GM12878 (cell line): ENCODE data around the gene TEC. TPM values are rescaled to one million over a fixed set of nuclear protein-coding genes. Genes with fewer than 3 reads are reported as not detected.
A peak's percentile ranks its signal among the peaks of the same experiment; 100 is the strongest.

ENCODE experiments used
- ATAC-seq: fragments of 200-7000 bp; cut with Tn5 transposase; 3 replicates; pipeline ENCODE4 v1.9.1; 2020; ENCODE audit warnings: mild to moderate bottlenecking, moderate library complexity
- BruUV-seq: library from RNA; stranded (reverse); fragments of 400-500 nt; replicated peaks from 2 replicates; lab custom pipeline; 2021; lab: Mats Ljungman, UMichigan
- CTCF ChIA-PET: fragments of 300-600 bp; sonication (Branson Sonifier 250); formaldehyde crosslinking; extraction: SDS; loops from one replicate; lab custom pipeline; 2021; ENCODE audit warnings: inconsistent platforms; lab: Yijun Ruan, JAX
- POLR2A ChIA-PET: fragments of 350-600 bp; formaldehyde crosslinking; extraction: SDS; loops from one replicate; lab custom pipeline; 2021; ENCODE audit warnings: inconsistent platforms; lab: Charles Lee
- RAD21 ChIA-PET: fragments of 300-600 bp; sonication (Branson Sonifier 250); formaldehyde crosslinking; loops from one replicate; lab custom pipeline; 2023; ENCODE audit warnings: antibody characterized with exemption; ENCODE audit not compliant: unreplicated experiment; lab: Charles Lee
- SMC1A ChIA-PET: fragments of 300-600 bp; sonication (Branson Sonifier 250); formaldehyde crosslinking; loops from one replicate; lab custom pipeline; 2023; ENCODE audit not compliant: unreplicated experiment, uncharacterized antibody; lab: Charles Lee
- DNase-seq: peaks from one replicate; pipeline ENCODE4 v3.0.0-alpha.2; 2011; ENCODE audit warnings: low read depth, low spot score
- FAIRE-seq: peaks from 3 replicates; lab custom pipeline; 2011; peaks lifted over from hg19 to GRCh38; lab: Jason Lieb, UNC
- H2AFZ ChIP-seq: 2 replicates; pipeline ENCODE4 v1.6.0; 2011; ENCODE audit warnings: low read depth, low read length, control low read depth; ENCODE audit not compliant: control insufficient read depth
- H3K27ac ChIP-seq: 2 replicates; pipeline ENCODE4 v1.5.1; 2011; ENCODE audit warnings: control low read depth; ENCODE audit not compliant: control insufficient read depth, insufficient read depth
- H3K27me3 ChIP-seq, 2 experiments: replicated peaks in 1 of 2; 2 replicates each; pipeline versions ENCODE4 v1.6.0 to v1.6.1; 2011; ENCODE audit warnings: low read length in 1 of 2; ENCODE audit not compliant: control insufficient read depth in 2 of 2, insufficient read depth in 2 of 2
- H3K36me3 ChIP-seq, 2 experiments: 2 replicates each; pipeline ENCODE4 v1.5.1; 2011; ENCODE audit warnings: low read length in 1 of 2; ENCODE audit not compliant: control insufficient read depth in 2 of 2, insufficient read depth in 2 of 2
- H3K4me1 ChIP-seq: 2 replicates; pipeline ENCODE4 v1.6.1; 2011; ENCODE audit warnings: mild to moderate bottlenecking, low read length, moderate library complexity, mixed read lengths; ENCODE audit not compliant: control insufficient read depth, insufficient read depth
- H3K4me2 ChIP-seq: 2 replicates; pipeline ENCODE4 v1.6.0; 2011; ENCODE audit warnings: control low read depth; ENCODE audit not compliant: control insufficient read depth, insufficient read depth
- H3K4me3 ChIP-seq: fragments of 200-600 bp; sonication (generic); 2 replicates; pipeline ENCODE4 v1.5.1; 2016
- H3K79me2 ChIP-seq: 2 replicates; pipeline ENCODE4 v1.6.0; 2011; ENCODE audit warnings: low read length; ENCODE audit not compliant: control insufficient read depth, insufficient read depth
- H3K9ac ChIP-seq: 2 replicates; pipeline ENCODE4 v1.8.0; 2011; ENCODE audit warnings: low read length, control low read depth, mixed read lengths; ENCODE audit not compliant: control insufficient read depth, insufficient read depth
- H3K9me3 ChIP-seq: replicated peaks from 3 replicates; pipeline ENCODE4 v1.5.1; 2011; ENCODE audit warnings: mild to moderate bottlenecking, low read length; ENCODE audit not compliant: control insufficient read depth, insufficient read depth
- H4K20me1 ChIP-seq: 2 replicates; pipeline ENCODE4 v1.6.0; 2011; ENCODE audit not compliant: control insufficient read depth, insufficient read depth
- CBFB ChIP-seq: IDR thresholded peaks from 2 replicates; pipeline ENCODE4 v1.6.1; 2016; ENCODE audit warnings: antibody characterized with exemption, low read depth
- CEBPB ChIP-seq, 2 experiments: fragments of 150-350 bp in 1 of 2; IDR thresholded peaks; 2 replicates each; pipeline ENCODE4 v1.6.1; 2012 to 2014; ENCODE audit warnings: low read depth in 2 of 2, low read length in 2 of 2, borderline replicate concordance in 1 of 2, inconsistent platforms in 1 of 2
- EP300 ChIP-seq, 2 experiments: fragments of 150-350 bp in 1 of 2; IDR thresholded peaks; 2 replicates each; pipeline ENCODE4 v1.6.1; 2011 to 2012; ENCODE audit warnings: low read depth in 2 of 2, low read length in 2 of 2, borderline replicate concordance in 1 of 2, improper control_type of control experiment in 1 of 2, inconsistent platforms in 1 of 2; ENCODE audit not compliant: control insufficient read depth in 1 of 2
- ESRRA ChIP-seq: IDR thresholded peaks from 2 replicates; pipeline ENCODE4 v1.6.1; 2012; ENCODE audit warnings: mild to moderate bottlenecking, low read length, improper control_type of control experiment
- ETV6 ChIP-seq, 2 experiments: fragments of 450-650 bp in 1 of 2; IDR thresholded peaks in 1 of 2; conservative IDR thresholded peaks in 1 of 2; 2 replicates each; pipeline ENCODE4 v1.6.1; 2014; ENCODE audit warnings: antibody characterized with exemption in 1 of 2, borderline replicate concordance in 1 of 2, low read depth in 1 of 2, mild to moderate bottlenecking in 1 of 2, moderate library complexity in 1 of 2
- FOXM1 ChIP-seq: IDR thresholded peaks from 2 replicates; pipeline ENCODE4 v1.6.1; 2012; ENCODE audit warnings: low read depth, mild to moderate bottlenecking, inconsistent platforms, low read length, moderate library complexity
- HCFC1 ChIP-seq: fragments of 150-350 bp; IDR thresholded peaks from 2 replicates; pipeline ENCODE4 v1.6.1; 2014; ENCODE audit warnings: low read length
- HDGF ChIP-seq: fragments of 450-650 bp; IDR thresholded peaks from 2 replicates; pipeline ENCODE4 v1.6.1; 2016; ENCODE audit warnings: antibody characterized with exemption
- IKZF2 ChIP-seq, 2 experiments: fragments of 450-650 bp; IDR thresholded peaks; 2 replicates each; pipeline ENCODE4 v1.6.1; 2017; ENCODE audit warnings: mild to moderate bottlenecking in 2 of 2, moderate library complexity in 2 of 2
- KDM1A ChIP-seq: fragments of 200-600 bp; sonication (generic); IDR thresholded peaks from 2 replicates; pipeline ENCODE4 v1.6.1; 2016; ENCODE audit warnings: borderline replicate concordance
- NR2C2 ChIP-seq: IDR thresholded peaks from 2 replicates; pipeline ENCODE4 v1.6.1; 2011; ENCODE audit warnings: borderline replicate concordance, low read depth; ENCODE audit not compliant: control insufficient read depth, insufficient read length
- NRF1 ChIP-seq: conservative IDR thresholded peaks from 2 replicates; pipeline ENCODE4 v1.6.1; 2011; ENCODE audit warnings: mild to moderate bottlenecking, low read depth, low read length, improper control_type of control experiment
- PRDM15 ChIP-seq: fragments of 450-650 bp; formaldehyde crosslinking; IDR thresholded peaks from 2 replicates; pipeline ENCODE4 v1.4.0; 2020; ENCODE audit warnings: mild to moderate bottlenecking, moderate library complexity
- SP1 ChIP-seq: IDR thresholded peaks from one replicate; pipeline ENCODE4 v1.6.1; 2011; ENCODE audit warnings: low read depth, low read length
- ZNF217 ChIP-seq: fragments of 450-650 bp; IDR thresholded peaks from 2 replicates; pipeline ENCODE4 v1.6.1; 2017; ENCODE audit warnings: antibody characterized with exemption, mild to moderate bottlenecking
- WGBS: methylation state at CpG from one replicate; pipeline ENCODE4 v1.1.6; 2016; ENCODE audit warnings: low lambda C conversion rate; ENCODE audit not compliant: insufficient replicate concordance, insufficient coverage; ENCODE audit errors: missing lambda C conversion rate; 5-methylcytosine and 5-hydroxymethylcytosine counted together
- in situ Hi-C: fragments of 300-500 bp; cut with MboI; formaldehyde crosslinking; loops from 9 replicates; pipeline ENCODE4 v1.14.3; 2018; ENCODE audit warnings: mixed read lengths
- intact Hi-C: fragments of 100-400 bp; cut with micrococcal nuclease; formaldehyde crosslinking; loops from one replicate; pipeline ENCODE4 v1.14.2; 2022; ENCODE audit not compliant: unreplicated experiment
- polyA plus RNA-seq, 11 experiments: library from polyadenylated mRNA; depleted of rRNA in 4 of 11; unstranded in 6 of 11; stranded (reverse) in 5 of 11; fragments of >200 nt; fragmentation: Nextera tagmentation in 4 of 11; fragmentation: Illumina TruSeq in 1 of 11; extraction: Ambion mirVana in 4 of 11; extraction: Trizol in 1 of 11; gene quantifications; 1 replicate in 1 of 11; 2 replicates in 10 of 11; pipeline versions ENCODE4 v1.2.1 to v1.2.3, GENCODE V29; 2011 to 2016; ENCODE audit warnings: inconsistent platforms in 2 of 11, missing spikeins in 2 of 11, low read depth in 1 of 11
- total RNA-seq, 4 experiments: library from RNA; depleted of rRNA in 3 of 4; stranded (reverse); fragments of >200 nt in 3 of 4; fragmentation: Illumina TruSeq in 1 of 4; extraction: Trizol in 1 of 4; gene quantifications; 2 replicates each; pipeline versions ENCODE4 v1.2.1 to v1.2.3, GENCODE V29; 2013 to 2021
- TF ChIP-seq, protein P1 (sequence below): fragments of 450-650 bp; IDR thresholded peaks from 2 replicates; pipeline ENCODE4 v1.6.1; 2014; ENCODE audit warnings: mild to moderate bottlenecking
- TF ChIP-seq, protein P2 (sequence below): fragments of 450-650 bp; IDR thresholded peaks from 2 replicates; pipeline ENCODE4 v1.6.1; 2018; ENCODE audit warnings: mild to moderate bottlenecking, low read depth, moderate library complexity; ENCODE audit not compliant: partially characterized antibody

Gene TEC
- total and polyA plus RNA-seq, 10 of the 15 experiments (the other 5 are each of a cell fraction or from before 2014, with no cell fraction given), result 7.4 to 27.2 (median 17.1) TPM

DNA sequence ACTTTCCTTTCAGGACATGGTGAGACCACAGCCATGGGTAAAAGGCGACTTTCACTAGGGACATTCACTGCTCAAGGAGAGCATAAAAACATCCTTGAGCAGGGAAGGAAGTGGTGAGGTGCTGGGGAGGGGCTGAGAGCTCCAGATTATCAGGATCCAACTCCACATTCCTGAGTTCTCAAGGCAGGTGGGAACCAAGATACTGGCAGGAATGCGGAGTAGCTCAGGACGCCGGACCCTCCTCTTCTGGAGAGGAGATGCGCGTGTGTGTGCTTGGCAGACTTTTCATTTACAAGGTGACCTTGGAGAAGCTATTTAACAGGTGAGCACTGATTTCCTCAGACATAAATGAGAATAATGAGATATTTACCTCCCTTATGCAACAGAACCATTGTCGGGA, 94.3 kb downstream of the TEC start:
- peak overlapping the region; percentile 22; the same call in 1 of the 2 replicates for H3K4me2 ChIP-seq
- H3K79me2 ChIP-seq, result peaks cover 46% of the 10 kb centered on the region
- no peak overlapping the region for H2AFZ ChIP-seq
- DNase-seq (no peak), ATAC-seq (no peak), FAIRE-seq (no peak)
- ChIA-PET POLR2A (interaction anchor here (0.6 to 2.0 kb wide), 5 partner anchors 8 to 85 kb away, joined by 3 to 6 read pairs (median 3); no protein-coding TSS in a partner anchor), RAD21 (interaction anchor here (1.0 to 4.6 kb wide), 6 partner anchors 10 to 37 kb away, joined by 3 to 19 read pairs (median 10); no protein-coding TSS in a partner anchor), SMC1A (interaction anchor here (0.9 to 4.7 kb wide), 13 partner anchors 13 to 116 kb away, joined by 3 to 36 read pairs (median 8); no protein-coding TSS in a partner anchor), CTCF (interaction anchor here (0.7 to 4.8 kb wide), 6 partner anchors 18 to 307 kb away, joined by 3 to 37 read pairs (median 12); no protein-coding TSS in a partner anchor)
- H3K9ac ChIP-seq, result no peak overlapping the region
- peak overlapping the region; percentile 51; the same call in 1 of the 2 replicates for H3K27ac ChIP-seq
- H4K20me1 ChIP-seq, result no peaks in the 10 kb centered on the region
- WGBS, result 87% methylated on average over 7 of the region's 7 CpGs
- H3K9me3 ChIP-seq, result peaks cover 10% of the 10 kb centered on the region
- BruUV-seq, result no TSS peak
- TF ChIP-seq KDM1A (no peak), IKZF2 (IDR thresholded peaks at IDR 0.05) (no peak), ZNF217 (no peak), FOXM1 (no peak), ESRRA (no peak), ETV6 (conservative IDR thresholded peaks at IDR 0.05 in 1 of 2, IDR thresholded peaks at IDR 0.05 in 1 of 2; ENCODE audit: borderline replicate concordance in 1 of 2, low read depth in 1 of 2) (no peak), PRDM15 (CRISPR knock-in tag) (no peak), EP300 (IDR thresholded peaks at IDR 0.05; ENCODE audit: borderline replicate concordance in 1 of 2, control insufficient read depth in 1 of 2, low read depth in 2 of 2, low read length in 2 of 2) (no peak), NR2C2 (no peak), NRF1 (no peak), CEBPB (IDR thresholded peaks at IDR 0.05; ENCODE audit: borderline replicate concordance in 1 of 2, low read depth in 2 of 2, low read length in 2 of 2) (no peak), CBFB (no peak), SP1 (no peak), HDGF (no peak), HCFC1 (no peak)
- TF ChIP-seq, protein P1, sequence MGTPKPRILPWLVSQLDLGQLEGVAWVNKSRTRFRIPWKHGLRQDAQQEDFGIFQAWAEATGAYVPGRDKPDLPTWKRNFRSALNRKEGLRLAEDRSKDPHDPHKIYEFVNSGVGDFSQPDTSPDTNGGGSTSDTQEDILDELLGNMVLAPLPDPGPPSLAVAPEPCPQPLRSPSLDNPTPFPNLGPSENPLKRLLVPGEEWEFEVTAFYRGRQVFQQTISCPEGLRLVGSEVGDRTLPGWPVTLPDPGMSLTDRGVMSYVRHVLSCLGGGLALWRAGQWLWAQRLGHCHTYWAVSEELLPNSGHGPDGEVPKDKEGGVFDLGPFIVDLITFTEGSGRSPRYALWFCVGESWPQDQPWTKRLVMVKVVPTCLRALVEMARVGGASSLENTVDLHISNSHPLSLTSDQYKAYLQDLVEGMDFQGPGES, result no peak
- TF ChIP-seq, protein P2, sequence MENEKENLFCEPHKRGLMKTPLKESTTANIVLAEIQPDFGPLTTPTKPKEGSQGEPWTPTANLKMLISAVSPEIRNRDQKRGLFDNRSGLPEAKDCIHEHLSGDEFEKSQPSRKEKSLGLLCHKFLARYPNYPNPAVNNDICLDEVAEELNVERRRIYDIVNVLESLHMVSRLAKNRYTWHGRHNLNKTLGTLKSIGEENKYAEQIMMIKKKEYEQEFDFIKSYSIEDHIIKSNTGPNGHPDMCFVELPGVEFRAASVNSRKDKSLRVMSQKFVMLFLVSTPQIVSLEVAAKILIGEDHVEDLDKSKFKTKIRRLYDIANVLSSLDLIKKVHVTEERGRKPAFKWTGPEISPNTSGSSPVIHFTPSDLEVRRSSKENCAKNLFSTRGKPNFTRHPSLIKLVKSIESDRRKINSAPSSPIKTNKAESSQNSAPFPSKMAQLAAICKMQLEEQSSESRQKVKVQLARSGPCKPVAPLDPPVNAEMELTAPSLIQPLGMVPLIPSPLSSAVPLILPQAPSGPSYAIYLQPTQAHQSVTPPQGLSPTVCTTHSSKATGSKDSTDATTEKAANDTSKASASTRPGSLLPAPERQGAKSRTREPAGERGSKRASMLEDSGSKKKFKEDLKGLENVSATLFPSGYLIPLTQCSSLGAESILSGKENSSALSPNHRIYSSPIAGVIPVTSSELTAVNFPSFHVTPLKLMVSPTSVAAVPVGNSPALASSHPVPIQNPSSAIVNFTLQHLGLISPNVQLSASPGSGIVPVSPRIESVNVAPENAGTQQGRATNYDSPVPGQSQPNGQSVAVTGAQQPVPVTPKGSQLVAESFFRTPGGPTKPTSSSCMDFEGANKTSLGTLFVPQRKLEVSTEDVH, result no peak
- H3K4me1 ChIP-seq, result peaks cover 34% of the 10 kb centered on the region
- peaks cover 3 to 11% of the 10 kb centered on the region in 2 experiments; a peak in 2 of 4 replicates for H3K36me3 ChIP-seq
- intact Hi-C loops (no loop called here), in situ Hi-C loops (no loop called here)
- H3K4me3 ChIP-seq, result no peak overlapping the region
- no peaks in the 10 kb centered on the region for H3K27me3 ChIP-seq
